ENCODE data around the gene MTLN. TPM values are rescaled to one million over a fixed set of nuclear protein-coding genes. Genes with fewer than 3 reads are reported as not detected.
"Not testable (repeated sequence)": the region's sequence is repeated elsewhere in the genome, so short reads cannot be mapped to it uniquely, and the experiment has no call there.

Gene MTLN
- polyA plus RNA-seq (ENCODE audit: insufficient read length in 4 of 4): 10 to 100 TPM; 11.5 to 23.2 (median 12.5) TPM

- peak in 3 of 4 donors; percentile 55 to 80 (median 59) for DNase-seq (ENCODE audit: low read depth in 4 of 4, low spot score in 3 of 4)
These were observed at the start of gene MTLN for GRCh38 chr2:110211938-110212858. Gene MTLN, minus strand, starts transcription at chr2:110212547. Its CDS starts 22 bp downstream, at chr2:110212525.

GRCh38 chr2:110261910-110262309 lies 49.6 kb upstream of the MTLN start:
- not testable (repeated sequence) for DNase-seq (ENCODE audit: low read depth in 4 of 4, low spot score in 3 of 4)

GRCh38 chr2:110248081-110248795 lies 35.9 kb upstream of the MTLN start:
- not testable (repeated sequence) for DNase-seq (ENCODE audit: low read depth in 4 of 4, low spot score in 3 of 4)

DNA sequence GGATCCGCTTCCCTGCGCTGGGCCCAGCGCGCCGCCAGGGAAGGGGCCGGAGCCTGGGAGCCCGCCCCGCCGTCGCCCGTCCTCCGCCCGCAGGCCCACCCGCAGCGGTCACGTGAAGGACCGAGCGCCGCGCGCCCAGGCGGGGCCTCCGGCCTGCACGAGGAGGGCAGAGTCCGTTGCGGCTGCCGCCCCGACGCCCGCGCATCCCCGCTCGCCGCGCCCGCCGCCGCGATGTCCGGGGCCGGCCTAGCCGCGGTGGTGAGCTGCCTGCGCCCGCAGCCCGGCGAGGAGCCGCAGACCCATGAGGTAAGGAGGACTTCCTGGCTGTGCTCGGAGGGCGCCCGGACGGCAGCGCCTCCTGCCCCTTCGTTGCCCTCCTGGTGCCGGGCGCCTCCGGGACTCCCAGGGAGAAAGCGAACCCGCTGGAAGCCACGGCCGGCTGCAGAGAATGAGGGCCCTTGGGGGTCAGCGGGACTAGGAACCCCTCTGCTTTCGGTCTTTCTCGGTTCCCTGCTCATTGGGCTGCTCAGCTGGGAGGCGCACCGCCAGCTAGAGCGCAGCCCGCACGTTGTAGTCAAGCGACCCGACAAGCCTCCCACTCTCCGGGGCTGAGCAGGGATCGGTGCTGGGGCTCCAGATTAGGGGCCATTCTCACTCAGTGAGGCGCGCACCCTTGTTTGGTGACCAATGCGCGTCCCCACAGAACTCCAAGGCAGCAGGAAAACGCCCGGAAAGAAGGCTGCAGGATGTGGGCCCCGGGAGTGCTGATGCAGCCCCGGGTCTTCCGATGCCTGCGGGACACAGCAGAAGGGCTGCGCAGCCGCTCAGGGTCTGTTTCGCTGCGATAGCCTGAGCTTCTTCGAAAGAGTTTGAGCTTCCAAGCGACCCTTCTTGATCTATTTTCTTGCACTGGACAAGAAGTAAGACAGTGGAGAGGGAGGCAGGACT lies 33.4 kb upstream of the MTLN start:
- not testable (repeated sequence) for DNase-seq (ENCODE audit: low read depth in 4 of 4, low spot score in 3 of 4)

DNA sequence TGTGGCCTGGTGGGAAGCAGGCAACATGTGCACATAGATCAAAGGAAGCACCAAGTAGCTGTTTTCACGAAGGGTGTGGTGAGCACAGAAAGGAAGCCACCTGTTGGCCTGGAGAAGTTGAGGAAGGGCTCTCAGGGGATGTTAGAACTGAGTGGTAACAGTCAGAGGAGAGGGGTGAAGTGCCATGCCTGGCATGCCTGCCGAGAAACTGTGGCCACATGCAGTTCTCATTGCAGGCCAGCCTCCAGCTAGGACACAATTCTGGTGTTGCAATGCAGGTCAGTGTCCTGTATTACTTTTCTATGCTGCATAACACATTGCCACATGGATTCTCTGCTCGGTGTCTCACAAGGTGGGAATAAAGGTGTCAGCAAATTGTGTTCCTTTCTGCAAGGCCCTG lies 30.9 kb upstream of the MTLN start:
- DNase-seq (ENCODE audit: low read depth in 4 of 4, low spot score in 3 of 4): not testable (repeated sequence)

DNA sequence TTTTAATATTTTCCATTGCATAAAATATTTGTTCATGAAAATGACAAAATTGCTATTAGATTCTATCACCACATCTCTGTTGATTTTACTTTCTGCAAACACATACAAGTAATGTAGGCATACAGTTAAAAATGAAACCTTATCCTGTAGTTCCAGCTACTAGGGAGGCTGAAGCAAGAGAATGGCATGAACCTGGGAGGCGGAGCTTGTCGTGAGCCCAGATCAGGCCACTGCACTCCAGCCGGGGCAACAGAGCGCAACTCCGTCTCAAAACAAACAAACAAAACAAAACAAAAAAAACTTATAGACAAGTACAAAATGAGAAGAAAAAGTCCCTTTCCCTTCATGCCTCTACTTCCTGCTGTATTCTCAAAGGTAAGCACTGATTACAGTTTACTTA lies 22.2 kb upstream of the MTLN start:
- not testable (repeated sequence) for DNase-seq (ENCODE audit: low read depth in 4 of 4, low spot score in 3 of 4)

- not testable (repeated sequence) for DNase-seq (ENCODE audit: low read depth in 4 of 4, low spot score in 3 of 4)
These were observed 17.5 kb upstream of the MTLN start for GRCh38 chr2:110229886-110230285.

DNA sequence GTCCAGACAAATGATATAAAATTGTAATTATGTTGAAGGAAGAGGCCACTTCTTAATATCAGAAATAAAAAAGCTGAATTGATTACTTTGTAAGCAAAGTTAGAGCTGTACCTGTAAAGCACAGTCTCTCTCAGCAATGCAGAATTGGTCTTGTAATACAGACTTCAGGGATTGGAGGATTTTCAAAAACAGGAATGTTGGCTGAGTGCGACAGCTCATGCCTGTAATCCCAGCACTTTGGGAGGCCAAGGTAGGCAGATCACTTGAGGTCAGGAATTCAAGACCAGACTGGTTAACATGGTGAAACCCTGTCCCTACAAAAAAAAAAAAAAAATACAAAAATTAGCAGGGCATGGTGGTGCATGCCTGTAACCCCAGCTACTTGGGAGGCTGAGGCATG lies 10.3 kb upstream of the MTLN start:
- not testable (repeated sequence) for DNase-seq (ENCODE audit: low read depth in 4 of 4, low spot score in 3 of 4)

DNA sequence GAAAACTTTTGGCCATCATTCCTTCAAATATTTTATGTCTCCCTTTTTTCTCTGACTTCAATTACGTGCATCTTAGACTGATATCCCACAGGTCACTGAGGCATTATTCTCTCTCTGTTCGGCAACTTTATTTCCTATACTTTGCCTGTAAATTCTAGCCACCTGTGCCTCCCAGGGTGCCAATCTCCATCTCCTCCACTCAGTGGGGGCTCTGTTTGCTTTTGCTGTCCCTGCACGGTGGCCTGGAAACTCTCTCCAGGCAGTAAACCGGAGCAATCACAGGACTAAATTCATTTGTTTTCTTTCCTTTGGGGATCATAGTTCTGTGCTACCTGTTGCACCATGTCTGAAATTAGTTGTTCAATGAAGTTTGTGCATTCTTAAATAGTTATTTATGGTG lies 9.6 kb upstream of the MTLN start:
- DNase-seq (ENCODE audit: low read depth in 4 of 4, low spot score in 3 of 4): no peak

DNA sequence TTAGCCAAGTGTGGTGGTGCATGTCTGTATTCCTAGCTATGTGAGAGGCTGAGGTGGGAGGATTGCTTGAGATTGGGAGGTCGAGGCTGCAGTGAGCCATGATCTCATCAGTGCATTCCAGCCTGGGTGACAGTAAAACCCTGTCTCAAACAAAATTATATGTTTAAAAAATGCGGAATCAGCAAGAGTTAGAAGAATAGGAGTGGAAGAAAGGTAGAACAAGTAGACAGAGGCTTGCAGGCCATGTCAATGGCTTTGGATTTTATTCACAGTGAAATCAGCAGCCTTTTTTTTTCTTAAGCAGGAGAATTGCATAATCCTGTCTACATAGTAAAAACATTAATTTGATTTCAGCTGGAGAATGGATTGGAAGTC lies 7.8 kb upstream of the MTLN start:
- DNase-seq (ENCODE audit: low read depth in 4 of 4, low spot score in 3 of 4): no peak

DNA sequence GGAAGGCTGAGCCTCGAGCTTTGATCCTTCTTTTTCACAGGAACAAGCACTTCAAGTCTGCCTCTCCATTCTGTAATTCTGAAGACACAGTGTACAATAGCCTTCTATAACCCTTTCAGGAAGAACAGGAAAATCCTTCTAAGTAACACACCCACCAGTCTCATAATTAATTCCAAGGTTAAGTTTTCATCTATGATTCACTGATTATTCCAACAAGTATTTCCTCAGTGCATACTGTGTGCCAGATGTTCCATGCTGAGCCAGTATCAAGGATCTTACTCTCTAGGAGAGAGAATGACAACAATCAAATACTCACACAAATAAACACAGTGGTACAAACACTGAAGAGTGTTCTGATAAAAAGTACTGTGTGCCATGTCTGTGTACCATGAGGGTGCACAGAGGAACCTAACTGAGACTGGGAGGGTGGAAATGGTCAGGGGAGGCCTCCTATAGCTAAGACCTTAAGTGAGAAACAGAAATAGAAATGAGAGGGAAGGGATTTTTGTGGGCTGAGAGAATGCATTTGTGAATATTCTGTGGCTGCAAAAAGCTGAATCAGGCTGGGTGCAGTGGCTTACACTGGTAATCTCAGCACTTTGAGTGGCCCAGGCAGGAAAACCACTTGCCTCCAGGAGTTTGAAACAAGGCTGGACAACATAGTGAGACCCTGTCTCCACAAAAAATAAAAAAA lies 7.3 kb upstream of the MTLN start:
- no peak for DNase-seq (ENCODE audit: low read depth in 4 of 4, low spot score in 3 of 4)

GRCh38 chr2:110218889-110219288 lies 6.5 kb upstream of the MTLN start:
- DNase-seq (ENCODE audit: low read depth in 4 of 4, low spot score in 3 of 4): not testable (repeated sequence)

GRCh38 chr2:110216803-110217202 lies 4.5 kb upstream of the MTLN start:
- DNase-seq (ENCODE audit: low read depth in 4 of 4, low spot score in 3 of 4): no peak

- no peak for DNase-seq (ENCODE audit: low read depth in 4 of 4, low spot score in 3 of 4)
These were observed 3.9 kb upstream of the MTLN start for GRCh38 chr2:110216199-110216598.

DNA sequence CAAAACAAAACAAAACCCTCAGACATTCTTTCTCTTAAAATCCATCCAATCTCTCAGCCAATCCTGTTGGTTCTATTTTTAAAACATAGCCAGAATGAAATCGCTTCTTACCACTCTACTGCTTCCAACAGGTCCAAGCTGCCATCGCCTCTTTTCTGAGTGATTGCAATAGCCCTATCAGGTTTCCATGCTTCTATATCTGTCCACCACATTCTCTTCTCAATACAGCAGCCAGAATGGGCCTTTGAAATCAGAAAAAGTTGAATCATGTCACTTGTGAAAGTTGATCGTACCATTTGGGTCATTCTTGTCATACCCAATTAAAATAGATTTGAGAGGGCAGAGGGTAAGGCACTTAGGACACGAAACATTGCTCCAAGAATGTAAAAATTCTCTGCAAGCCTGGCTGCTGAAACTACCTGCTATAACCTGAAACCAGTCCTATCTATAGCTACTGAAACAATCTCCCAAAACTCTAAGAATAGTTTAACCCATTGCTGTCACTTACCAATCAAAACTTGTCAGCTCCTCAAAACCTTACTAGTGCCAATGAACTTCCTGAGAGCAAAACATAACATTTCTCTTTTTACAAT lies 3.3 kb upstream of the MTLN start:
- no peak for DNase-seq (ENCODE audit: low read depth in 4 of 4, low spot score in 3 of 4)

- DNase-seq (ENCODE audit: low read depth in 4 of 4, low spot score in 3 of 4): no peak
These were observed 2.7 kb upstream of the MTLN start for GRCh38 chr2:110215091-110215490.

DNA sequence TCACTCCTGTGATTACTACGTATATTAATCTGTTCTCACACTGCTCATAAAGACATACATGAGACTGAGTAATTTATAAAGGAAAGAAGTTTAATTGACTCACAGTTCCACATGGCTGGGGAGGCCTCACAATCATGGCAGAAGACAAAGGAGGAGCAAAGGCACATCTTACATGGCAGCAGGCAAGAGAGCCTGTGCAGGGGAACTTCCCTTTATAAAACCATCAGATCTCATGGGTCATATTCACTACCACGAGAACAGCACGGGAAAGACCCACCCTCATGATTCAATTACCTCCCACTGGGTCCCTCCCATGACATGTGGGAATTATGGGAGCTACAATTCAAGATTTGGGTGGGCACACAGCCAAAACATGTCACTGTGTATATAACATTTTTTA lies 1.2 kb upstream of the MTLN start:
- not testable (repeated sequence) for DNase-seq (ENCODE audit: low read depth in 4 of 4, low spot score in 3 of 4)

- DNase-seq (ENCODE audit: low read depth in 4 of 4, low spot score in 3 of 4): no peak
These were observed 6.5 kb downstream of the MTLN start for GRCh38 chr2:110205660-110206455.

Data from right renal pelvis (tissue), 4 donors.